ENCODE measurements around the gene UBAP1L.
"Not testable (repeated sequence)": the region's sequence is repeated elsewhere in the genome, so short reads cannot be mapped to it uniquely, and the experiment has no call there.

DNA sequence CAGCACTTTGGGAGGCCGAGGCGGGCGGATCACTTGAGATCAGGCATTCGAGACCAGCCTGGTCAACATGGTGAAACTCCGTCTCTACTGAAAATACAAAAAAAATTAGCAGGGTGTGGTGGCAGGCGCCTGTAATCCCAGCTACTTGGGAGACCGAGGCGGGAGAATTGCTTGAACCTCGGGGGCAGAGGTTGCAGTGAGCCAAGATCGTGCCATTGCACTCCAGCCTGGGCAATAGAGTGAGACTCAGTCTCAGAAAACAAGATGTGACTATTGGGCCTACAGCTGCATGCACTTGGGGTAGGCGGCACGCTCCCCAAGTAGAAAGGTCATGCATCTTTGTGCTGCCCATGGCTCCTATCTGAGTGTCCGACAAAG, 21.2 kb downstream of the UBAP1L start:
- TF ChIP-seq, protein P1, sequence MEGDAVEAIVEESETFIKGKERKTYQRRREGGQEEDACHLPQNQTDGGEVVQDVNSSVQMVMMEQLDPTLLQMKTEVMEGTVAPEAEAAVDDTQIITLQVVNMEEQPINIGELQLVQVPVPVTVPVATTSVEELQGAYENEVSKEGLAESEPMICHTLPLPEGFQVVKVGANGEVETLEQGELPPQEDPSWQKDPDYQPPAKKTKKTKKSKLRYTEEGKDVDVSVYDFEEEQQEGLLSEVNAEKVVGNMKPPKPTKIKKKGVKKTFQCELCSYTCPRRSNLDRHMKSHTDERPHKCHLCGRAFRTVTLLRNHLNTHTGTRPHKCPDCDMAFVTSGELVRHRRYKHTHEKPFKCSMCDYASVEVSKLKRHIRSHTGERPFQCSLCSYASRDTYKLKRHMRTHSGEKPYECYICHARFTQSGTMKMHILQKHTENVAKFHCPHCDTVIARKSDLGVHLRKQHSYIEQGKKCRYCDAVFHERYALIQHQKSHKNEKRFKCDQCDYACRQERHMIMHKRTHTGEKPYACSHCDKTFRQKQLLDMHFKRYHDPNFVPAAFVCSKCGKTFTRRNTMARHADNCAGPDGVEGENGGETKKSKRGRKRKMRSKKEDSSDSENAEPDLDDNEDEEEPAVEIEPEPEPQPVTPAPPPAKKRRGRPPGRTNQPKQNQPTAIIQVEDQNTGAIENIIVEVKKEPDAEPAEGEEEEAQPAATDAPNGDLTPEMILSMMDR (IDR thresholded peaks at IDR 0.05; ENCODE audit: insufficient read depth, low read length, poor library complexity, severe bottlenecking): not testable (repeated sequence)
- TF ChIP-seq EZH2phosphoT487 (conservative IDR thresholded peaks at IDR 0.05; ENCODE audit: low read length): not testable (repeated sequence)

Measured in SU-DHL-6 (cell line).